Skeletal muscle cell (primary cell): ENCODE data around the gene ST6GAL1.
A peak's percentile ranks its signal among the peaks of the same experiment; 100 is the strongest.
"Not testable (repeated sequence)": the region's sequence is repeated elsewhere in the genome, so short reads cannot be mapped to it uniquely, and the experiment has no call there.

Experiments used
- DNase-seq: peaks from one replicate; pipeline ENCODE4 v3.0.0-alpha.2; 2010; ENCODE audit warnings: low read depth
- H3K4me3 ChIP-seq: 2 replicates; pipeline ENCODE4 v1.5.1; 2011; ENCODE audit warnings: low read depth, mild to moderate bottlenecking, control low read depth, low read length, moderate library complexity

ST6GAL1 gene, protein sequence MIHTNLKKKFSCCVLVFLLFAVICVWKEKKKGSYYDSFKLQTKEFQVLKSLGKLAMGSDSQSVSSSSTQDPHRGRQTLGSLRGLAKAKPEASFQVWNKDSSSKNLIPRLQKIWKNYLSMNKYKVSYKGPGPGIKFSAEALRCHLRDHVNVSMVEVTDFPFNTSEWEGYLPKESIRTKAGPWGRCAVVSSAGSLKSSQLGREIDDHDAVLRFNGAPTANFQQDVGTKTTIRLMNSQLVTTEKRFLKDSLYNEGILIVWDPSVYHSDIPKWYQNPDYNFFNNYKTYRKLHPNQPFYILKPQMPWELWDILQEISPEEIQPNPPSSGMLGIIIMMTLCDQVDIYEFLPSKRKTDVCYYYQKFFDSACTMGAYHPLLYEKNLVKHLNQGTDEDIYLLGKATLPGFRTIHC

DNA sequence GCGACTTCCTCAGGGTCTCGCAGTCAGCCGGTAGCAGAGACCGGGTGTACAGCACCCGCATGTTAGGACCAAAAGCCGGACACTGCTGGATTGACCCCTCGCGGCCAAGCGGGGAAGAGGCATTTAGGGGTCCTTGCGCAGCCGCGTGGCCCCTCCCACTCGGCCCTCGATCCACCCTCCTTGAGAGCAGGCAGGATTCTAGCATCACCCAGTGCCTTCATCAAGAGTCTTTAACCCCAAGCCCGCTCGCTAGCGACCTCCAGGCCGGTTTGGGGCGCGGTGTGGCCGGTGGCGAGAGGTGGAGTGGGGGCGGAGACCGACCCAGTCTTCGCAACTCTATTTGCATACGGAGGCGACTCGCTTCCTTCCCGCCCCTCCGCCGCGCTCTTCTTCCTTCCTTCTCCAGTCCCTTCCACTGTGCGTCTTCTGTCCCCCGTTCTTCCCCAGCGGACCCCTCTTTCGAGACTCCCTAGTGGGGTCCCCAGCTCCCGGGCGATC lies at the start of gene ST6GAL1:
Gene ST6GAL1 (plus strand): TSS at position 384 of the 498 bp plus-strand sequence. CDS start 112,178 bp downstream, outside the sequence.
- H3K4me3 ChIP-seq = peak within 1 kb of the TSS; percentile 77
- no peak for DNase-seq

DNA sequence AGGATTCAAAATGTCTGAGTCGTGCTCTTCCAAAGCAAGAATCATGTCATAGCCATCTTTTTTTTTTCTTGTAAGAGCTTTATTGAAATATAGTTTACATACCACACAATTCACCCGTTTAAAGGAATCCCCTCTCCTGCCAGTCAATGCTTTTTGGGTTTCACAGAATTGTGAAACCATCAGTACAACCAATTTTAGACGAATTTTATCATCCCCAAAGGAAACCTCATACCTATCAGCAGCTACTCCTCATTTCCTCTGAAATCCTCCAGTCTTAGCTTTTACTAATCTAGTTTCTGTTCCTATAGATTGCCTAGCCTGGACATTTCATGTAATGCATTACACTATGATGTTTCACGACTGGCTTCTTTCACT lies 48.2 kb upstream of the ST6GAL1 start:
- H3K4me3 ChIP-seq = no peak overlapping the region
- DNase-seq = no peak

DNA sequence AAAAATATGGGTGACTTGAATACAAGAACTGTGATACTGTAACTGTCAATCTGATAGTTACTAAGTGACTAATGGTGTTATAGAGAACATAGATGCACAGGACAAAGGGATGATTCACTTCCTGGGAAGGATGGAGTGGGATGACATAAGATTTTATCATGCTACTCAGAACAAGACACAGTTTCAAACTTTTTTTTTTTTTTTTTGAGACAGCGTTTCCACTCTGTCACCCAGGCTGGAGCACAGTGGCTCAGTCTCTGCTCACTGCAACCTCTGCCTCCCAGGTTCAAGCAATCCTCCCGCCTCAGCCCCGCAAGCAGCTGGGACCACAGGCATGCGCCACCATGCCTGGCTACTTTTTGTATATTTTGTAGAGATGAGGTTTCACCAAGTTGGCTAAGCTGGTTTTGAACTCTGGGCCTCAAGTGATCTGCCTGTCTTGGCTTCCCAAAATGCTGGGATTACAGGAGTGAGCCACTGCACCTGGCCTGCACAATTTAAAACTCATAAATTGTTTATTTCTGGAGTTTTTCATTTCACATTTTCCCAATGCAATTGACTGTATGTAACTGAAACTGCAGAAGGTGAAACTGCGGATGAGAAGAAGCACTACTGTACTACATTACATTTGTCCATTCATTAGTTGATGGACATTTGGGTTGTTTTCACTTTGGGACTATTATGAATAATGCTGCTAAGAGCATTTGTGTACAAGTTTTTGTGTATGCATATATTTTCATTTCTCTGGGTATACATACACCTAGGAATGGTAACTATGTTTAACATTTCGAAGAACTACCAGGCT lies 47.2 kb upstream of the ST6GAL1 start:
- H3K4me3 ChIP-seq = no peak overlapping the region
- peak; percentile 56 for DNase-seq

DNA sequence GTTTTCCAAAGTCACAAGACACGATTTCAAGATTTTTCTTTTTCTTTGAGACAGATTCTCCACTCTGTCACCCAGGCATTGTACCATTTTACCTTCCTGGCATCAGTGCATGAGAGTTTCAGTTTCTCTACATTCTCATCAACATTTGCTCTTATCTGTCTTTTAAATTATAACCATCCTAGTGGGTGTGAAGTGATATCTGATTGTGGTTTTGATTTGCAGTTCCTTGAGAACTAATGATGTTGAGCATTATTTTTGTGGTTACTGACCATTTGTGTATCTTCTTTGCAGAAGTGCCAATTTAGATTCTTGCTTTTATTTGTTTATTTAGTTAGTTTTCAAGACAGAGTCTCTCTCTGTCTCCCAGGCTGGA lies 46.7 kb upstream of the ST6GAL1 start:
- no peak for DNase-seq
- no peak overlapping the region for H3K4me3 ChIP-seq

DNA sequence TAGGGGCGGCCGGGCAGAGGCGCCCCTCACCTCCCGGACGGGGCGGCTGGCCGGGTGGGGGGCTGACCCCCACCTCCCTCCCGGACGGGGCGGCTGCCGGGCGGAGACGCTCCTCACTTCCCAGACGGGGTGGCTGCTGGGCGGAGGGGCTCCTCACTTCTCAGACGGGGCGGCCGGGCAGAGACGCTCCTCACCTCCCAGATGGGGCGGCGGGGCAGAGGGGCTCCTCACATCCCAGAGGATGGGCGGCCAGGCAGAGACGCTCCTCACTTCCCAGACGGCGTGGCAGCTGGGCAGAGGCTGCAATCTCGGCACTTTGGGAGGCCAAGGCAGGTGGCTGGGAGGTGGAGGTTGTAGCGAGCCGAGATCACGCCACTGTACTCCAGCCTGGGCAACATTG lies 45.5 kb upstream of the ST6GAL1 start:
- not testable (repeated sequence) for DNase-seq, H3K4me3 ChIP-seq

DNA sequence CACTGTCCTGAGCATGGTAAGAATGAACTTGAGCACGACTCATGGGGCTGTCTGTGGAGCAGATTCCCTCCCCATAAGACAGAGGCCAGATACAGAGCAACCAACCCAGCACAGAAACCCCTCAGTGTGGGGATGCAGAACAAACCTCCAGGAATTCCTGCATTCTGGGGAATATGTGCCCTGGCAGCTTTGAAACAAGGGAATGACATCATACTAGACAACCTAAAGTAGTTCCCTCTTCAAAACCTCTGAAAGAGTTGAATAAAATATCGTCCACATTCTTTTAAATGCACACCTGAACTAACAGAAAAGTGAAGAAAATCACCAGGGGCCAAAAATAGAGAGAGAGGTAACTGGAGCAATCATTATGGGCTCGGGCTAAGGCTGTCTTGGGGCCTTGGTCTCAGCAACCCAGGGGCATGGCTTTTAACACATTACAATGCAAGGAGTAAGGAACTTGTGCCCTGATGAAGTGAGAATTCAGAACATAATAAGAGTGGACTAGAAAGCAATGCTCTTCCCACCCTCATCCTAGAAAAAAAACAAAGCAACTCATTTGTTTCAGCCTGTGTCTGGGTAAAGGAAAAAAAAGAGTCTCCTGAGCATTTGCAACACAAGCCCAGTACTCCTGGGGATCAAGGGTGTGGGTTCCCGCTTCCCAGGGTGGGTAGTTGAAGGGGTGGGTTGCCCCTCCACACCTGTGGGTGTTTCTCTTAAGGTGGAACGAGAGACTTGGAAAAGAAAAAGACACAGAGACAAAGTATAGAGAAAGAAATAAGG lies 43.9 kb upstream of the ST6GAL1 start:
- no peak overlapping the region for H3K4me3 ChIP-seq
- no peak for DNase-seq

DNA sequence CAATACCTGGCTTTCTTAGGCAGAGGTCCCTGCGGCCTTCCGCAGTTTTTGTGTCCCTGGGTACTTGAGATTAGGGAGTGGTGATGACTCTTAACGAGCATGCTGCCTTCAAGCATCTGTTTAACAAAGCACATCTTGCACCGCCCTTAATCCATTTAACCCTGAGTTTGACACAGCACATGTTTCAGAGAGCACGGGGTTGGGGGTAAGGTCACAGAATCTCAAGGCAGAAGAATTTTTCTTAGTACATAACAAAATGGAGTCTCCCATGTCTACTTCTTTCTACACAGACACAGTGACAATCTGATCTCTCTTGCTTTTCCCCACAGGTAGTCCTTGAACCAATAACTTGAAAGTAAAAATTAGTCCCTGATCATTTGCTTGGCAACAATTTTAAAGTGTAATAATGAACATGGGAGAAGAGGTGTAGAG lies 42.8 kb upstream of the ST6GAL1 start:
- DNase-seq, H3K4me3 ChIP-seq: not testable (repeated sequence)

DNA sequence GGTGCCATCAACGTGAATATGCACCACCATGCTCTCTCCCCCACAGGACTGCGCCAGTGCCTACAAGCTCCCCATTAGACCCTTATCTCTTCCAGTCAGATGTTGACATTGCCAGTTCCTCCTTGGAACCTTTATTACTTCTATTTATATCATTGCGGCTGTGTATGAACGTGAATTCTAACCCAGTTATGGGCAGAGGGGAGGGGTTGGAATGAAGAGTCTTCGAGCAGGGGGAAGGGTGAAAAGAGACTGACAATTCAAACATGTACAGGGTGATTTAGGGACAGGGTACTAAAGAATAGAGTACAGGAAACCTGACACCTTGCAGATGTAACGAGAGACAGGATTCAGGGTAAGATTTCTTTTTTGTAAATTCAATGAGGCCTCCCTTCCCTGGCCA lies 41.8 kb upstream of the ST6GAL1 start:
- no peak for DNase-seq
- no peak overlapping the region for H3K4me3 ChIP-seq

DNA sequence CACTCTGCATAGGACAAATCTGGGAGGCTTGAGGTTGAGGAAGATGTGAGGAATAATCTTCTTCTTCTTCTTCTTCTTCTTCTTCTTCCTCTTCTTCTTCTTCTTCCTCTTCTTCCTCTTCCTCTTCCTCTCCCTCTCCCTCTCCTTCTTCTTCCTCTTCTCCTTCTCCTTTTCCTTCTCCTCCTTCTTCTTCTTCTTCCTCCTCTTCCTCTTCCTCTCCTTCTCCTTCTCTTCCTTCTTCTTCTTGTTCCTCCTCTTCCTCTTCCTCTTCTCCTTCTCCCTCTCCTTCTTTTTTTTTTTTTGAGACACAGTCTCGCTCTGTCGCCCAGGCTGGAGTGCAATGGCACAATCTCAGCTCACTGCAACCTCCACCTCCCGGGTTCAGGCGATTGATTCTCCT lies 40.6 kb upstream of the ST6GAL1 start:
- DNase-seq, H3K4me3 ChIP-seq: not testable (repeated sequence)

DNA sequence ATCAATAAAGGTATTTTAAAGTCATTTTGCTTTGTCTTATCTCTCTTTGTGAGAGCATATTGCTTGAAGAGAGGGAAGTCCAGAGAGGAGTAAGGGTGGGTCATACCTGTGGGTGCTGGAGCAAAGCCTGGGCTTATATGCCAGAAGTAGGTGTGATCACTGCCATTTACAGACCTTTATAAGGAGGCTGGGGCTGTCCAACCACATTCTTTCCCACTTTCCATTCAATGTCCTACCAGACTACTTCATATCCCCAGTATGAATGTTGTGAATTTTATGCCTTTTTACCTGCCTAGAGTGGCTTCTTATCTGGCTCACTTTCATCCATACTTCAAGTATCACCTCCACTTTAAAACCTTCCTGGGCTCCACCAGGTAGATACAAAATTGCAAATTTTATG lies 39.4 kb upstream of the ST6GAL1 start:
- DNase-seq = no peak
- H3K4me3 ChIP-seq = no peak overlapping the region

DNA sequence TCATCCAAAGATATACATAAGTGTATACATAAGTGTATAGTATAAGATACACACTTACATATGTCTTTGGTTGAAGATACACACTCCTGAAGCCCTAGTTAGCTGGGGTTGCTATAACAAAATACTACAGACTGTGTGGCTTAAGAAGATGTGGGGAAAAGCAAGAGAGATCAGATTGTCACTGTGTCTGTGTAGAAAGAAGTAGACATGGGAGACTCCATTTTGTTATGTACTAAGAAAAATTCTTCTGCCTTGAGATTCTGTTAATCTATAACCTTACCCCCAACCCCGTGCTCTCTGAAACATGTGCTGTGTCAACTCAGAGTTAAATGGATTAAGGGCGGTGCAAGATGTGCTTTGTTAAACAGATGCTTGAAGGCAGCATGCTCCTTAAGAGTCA lies 37.3 kb upstream of the ST6GAL1 start:
- H3K4me3 ChIP-seq, DNase-seq: not testable (repeated sequence)

DNA sequence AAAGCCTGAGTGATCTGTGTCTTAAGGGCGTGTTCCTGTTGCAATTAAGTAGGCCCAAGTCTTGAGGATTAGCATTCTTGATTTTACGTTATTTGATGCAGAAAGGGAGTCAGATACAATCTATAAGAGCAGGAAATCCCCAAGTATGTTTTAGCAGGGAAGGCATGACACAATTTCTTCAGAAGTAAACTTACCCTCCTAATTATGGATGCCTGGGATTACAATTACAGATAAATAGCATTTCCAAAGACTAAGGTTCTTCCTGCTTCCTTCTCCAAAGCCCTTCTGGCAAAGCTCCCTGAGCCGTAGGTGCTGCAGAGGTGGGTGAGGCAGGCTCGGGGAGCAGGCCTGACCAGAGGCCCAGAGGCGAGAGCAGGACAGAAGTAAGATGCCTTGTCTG lies 34.9 kb upstream of the ST6GAL1 start:
- no peak overlapping the region for H3K4me3 ChIP-seq
- no peak for DNase-seq

DNA sequence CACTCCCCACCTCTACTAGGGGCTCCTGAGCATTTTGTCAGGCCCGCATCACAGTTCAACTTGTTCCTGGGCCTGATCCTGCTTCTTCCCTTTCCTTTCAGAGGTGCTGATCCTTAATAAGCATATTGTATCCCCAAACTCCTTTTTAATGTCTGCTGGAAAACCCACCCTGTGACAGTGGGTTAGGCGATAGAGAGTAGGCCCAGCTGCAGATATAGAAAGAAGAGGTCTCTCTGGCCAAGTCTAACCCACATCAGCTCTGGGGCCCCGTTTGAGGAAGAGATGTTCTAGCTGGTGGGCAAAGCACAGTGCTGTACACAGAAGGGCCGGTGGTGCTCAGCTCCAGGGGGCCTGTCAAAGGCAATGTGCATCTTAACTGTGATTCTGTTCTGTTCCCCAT lies 34.3 kb upstream of the ST6GAL1 start:
- H3K4me3 ChIP-seq = no peak overlapping the region
- DNase-seq = no peak

DNA sequence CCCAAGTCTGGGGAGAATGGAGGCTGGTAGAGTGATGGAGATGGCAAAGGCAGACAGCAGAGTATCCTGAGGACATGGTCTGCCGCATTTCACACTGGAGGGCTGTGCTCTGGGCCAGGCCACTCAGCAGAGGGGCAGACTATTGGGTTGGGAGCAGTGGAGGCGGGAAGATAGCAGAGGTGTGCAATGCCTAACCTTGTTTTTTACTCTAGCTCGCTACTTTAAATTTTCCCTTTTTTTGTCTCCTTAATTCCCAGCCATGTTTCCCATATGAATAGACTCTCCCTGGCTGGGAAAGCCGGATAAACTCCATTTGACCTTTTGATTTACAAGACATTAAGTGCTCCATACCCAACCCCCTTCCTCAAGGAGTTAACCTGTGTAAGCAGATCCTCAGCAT lies 33.5 kb upstream of the ST6GAL1 start:
- H3K4me3 ChIP-seq = no peak overlapping the region
- no peak for DNase-seq

DNA sequence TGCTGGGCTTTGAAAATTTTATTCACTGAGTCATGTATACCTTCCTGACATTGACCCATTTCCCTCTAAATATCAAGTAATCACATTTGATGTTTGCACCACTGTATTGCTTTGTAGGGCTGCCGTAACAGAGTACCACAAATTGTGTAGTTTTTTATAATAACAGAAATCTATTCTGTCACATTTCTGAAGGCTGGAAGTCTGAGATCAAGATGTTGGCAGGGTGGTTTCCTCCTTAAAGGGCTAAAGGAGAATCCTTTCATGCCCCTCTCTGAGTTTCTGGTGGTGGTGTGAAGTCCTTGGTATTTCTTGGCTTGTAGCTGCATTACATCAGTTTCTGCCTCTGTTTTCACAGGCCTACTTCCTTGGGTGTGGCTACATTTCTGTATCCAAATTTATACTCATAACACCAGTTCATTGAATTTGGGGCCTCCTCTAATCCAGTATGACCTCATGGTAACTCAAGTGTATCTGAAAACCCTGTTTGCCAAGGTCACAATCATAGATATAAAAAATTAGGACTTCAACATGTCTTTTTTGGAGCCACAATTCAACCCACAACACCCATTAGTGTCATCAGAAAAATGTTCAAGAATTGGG lies 29.1 kb upstream of the ST6GAL1 start:
- no peak for DNase-seq
- H3K4me3 ChIP-seq = no peak overlapping the region

DNA sequence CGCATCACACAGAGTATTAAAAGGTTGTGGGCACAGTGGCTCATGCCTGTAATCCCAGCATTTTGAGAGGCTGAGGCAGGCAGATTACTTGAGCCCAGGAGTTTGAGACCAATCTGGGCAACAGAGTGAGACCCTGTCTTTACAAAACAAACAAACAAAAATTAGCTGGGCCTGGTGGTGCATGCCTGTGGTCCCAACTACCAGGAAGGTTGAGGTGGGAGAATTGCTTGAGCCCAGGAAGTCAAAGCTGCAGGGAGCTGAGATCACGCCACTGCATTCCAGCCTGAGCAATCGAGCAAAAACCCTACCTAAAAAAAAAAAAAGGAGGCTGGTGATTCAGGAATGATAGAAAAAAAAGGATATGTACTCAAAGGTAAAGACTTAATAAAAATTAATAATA lies 28.2 kb upstream of the ST6GAL1 start:
- no peak for DNase-seq
- H3K4me3 ChIP-seq = no peak overlapping the region

DNA sequence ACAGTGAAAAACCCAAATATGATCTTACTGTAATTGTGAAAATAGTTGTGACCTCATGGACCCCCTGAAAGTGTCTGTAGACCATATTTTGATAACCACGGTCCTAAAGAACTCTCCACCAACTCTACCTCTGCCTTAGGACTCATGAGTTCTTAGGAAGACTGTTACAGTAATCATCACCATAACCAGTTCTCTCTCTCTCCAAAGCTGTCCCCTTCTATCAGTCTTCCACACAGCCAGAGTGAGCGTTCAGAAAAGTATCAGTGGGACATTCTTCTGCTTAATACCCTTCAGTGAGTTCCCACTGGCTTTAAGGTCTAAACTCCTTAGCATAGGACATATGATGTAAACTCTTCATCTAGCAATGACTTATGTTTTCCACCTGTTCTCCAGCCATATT lies 27.6 kb upstream of the ST6GAL1 start:
- no peak for DNase-seq
- H3K4me3 ChIP-seq = no peak overlapping the region

DNA sequence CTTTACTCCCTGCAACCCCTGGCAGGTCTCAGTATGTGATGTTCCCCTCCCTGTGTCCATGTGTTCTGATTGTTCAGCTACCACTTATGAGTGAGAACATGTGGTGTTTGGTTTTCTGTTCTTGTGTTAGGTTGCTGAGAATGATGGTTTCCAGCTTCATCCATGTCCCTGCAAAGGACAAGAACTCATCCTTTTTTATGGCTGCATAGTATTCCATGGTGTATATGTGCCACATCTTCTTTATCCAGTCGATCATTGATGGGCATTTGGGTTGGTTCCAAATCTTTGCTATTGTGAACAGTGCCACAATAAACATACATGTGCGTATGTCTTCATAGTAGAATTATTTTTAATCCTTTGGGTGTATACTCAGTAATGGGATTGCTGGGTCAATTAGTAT lies 26.6 kb upstream of the ST6GAL1 start:
- H3K4me3 ChIP-seq = not testable (repeated sequence)

DNA sequence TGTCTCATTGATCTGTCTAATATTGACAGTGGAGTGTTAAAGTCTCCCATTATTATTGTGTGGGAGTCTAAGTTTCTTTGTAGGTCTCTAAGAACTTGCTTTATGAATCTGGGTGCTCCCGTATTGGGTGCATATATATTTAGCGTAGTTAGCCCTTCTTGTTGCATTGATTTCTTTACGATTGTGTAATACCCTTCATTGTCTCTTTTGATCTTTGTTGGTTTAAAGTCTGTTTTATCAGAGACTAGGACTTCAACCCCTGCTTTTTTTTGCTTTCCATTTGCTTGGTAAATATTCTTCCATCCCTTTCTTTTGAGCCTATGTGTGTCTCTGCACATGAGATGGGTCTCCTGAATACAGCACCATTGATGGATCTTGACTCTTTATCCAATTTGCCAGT lies 23.3 kb upstream of the ST6GAL1 start:
- not testable (repeated sequence) for DNase-seq, H3K4me3 ChIP-seq

More for the DNA sequence above, 26.6 kb upstream of the ST6GAL1 start:
- not testable (repeated sequence) for DNase-seq
